DOHH2 (cell line): Measurements from ENCODE around the gene TAS1R2.

Experiments used
- EZH2phosphoT487 ChIP-seq: fragments of 200-600 bp; sonication (generic); IDR thresholded peaks from 2 replicates; pipeline ENCODE4 v1.6.1; 2017; ENCODE audit warnings: borderline replicate concordance, mild to moderate bottlenecking, antibody characterized with exemption, low read length, moderate library complexity, mixed read lengths
- TF ChIP-seq, protein P1 (sequence below): fragments of 200-600 bp; sonication (generic); IDR thresholded peaks from one replicate; pipeline ENCODE4 v1.5.1; 2014; ENCODE audit warnings: antibody characterized with exemption, mild to moderate bottlenecking, low read depth, low read length; ENCODE audit not compliant: poor library complexity, severe bottlenecking

DNA sequence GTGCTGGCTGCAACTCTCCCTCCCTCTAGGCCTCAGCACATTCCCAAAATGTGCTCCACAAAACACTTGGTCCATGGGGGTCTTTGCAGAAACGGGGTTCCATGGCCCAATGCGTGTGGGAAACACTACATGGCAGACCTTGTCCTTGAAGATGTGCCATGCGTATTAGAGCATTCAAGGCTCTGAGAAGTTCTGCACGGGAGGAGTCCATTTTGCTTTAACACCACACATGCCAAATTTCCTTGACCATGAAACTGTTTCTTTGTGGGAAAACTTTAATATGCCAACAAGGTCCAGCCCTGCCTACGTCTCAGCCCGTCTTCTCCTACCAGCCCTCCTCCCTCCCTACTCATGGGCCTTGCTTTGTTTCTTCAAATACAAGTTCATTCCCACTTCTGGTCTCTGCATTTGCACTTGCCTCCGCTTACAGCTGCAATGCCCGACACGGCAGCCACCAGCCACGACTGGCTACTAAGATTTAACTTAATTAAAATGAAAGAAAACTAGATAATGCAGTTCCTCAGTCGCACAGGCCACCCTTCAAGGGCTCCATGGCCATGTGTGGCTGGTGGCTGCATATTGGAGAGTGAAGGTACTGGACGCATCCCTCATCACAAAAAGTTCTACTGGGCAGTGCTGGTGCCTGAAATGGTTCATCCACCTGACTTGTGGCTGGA is 19.2 kb upstream of the TAS1R2 start:
- TF ChIP-seq, protein P1, sequence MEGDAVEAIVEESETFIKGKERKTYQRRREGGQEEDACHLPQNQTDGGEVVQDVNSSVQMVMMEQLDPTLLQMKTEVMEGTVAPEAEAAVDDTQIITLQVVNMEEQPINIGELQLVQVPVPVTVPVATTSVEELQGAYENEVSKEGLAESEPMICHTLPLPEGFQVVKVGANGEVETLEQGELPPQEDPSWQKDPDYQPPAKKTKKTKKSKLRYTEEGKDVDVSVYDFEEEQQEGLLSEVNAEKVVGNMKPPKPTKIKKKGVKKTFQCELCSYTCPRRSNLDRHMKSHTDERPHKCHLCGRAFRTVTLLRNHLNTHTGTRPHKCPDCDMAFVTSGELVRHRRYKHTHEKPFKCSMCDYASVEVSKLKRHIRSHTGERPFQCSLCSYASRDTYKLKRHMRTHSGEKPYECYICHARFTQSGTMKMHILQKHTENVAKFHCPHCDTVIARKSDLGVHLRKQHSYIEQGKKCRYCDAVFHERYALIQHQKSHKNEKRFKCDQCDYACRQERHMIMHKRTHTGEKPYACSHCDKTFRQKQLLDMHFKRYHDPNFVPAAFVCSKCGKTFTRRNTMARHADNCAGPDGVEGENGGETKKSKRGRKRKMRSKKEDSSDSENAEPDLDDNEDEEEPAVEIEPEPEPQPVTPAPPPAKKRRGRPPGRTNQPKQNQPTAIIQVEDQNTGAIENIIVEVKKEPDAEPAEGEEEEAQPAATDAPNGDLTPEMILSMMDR: no peak
- no peak for TF ChIP-seq EZH2phosphoT487
